ENCODE results near the gene IFT57. TPM values are rescaled to one million over a fixed set of nuclear protein-coding genes. Genes with fewer than 3 reads are reported as not detected.

Gene IFT57
- total RNA-seq, 1 donor = 47.6 TPM

DNA sequence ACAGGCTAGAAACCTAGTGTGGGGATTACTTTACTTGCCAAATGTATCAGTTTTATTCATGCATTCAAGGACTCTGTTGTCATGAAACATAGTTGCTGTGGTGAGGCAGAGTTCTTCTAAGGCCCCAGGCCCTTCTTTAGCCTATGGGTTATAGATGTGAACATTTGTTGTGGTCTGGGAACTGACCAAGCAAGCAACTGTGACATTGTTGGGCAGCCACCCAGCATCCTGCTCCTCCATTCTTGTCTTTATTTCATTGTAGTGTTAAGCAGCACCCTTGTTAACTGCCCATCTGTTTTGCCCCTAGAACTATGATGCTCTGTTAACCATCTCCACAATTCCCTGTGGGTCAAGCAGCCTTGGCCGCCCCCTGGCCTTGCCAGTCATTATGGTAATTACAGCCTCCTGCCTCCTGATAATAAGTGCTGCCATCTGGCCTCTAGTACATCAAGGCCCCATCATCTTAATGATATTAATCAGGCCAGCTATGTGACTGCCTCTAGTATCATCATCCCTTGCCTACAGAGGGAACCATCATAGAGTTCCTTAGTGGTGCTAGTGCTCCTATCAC is 12.2 kb upstream of the IFT57 start:
- DNase-seq (ENCODE audit: low read depth) = no peak
- H3K4me3 ChIP-seq (ENCODE audit: low read depth, low read length) = no peak overlapping the region
- TF ChIP-seq, protein P1, sequence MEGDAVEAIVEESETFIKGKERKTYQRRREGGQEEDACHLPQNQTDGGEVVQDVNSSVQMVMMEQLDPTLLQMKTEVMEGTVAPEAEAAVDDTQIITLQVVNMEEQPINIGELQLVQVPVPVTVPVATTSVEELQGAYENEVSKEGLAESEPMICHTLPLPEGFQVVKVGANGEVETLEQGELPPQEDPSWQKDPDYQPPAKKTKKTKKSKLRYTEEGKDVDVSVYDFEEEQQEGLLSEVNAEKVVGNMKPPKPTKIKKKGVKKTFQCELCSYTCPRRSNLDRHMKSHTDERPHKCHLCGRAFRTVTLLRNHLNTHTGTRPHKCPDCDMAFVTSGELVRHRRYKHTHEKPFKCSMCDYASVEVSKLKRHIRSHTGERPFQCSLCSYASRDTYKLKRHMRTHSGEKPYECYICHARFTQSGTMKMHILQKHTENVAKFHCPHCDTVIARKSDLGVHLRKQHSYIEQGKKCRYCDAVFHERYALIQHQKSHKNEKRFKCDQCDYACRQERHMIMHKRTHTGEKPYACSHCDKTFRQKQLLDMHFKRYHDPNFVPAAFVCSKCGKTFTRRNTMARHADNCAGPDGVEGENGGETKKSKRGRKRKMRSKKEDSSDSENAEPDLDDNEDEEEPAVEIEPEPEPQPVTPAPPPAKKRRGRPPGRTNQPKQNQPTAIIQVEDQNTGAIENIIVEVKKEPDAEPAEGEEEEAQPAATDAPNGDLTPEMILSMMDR (IDR thresholded peaks at IDR 0.05; ENCODE audit: insufficient read depth, low read length) = no peak

DNA sequence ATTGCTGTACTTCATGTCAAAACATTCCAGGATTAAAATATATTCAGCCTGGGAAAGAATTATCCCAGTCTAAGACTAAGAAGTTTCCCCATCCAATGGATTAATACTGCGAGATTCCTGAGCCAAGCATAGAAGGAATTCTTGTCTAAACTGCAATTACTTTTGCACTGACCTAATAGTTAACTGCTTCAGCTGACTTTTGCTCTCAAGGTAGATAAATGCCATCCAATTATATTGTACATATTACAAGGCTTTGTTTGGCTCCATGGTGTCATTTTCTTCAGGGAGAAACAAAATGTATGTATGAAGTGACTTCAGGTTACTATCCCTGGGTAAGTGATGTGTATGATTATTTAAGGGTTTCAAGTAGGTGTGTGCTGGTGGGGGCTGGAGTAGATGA is 6.1 kb upstream of the IFT57 start:
- TF ChIP-seq, protein P1 (IDR thresholded peaks at IDR 0.05; ENCODE audit: insufficient read depth, low read length) = no peak
- no peak for DNase-seq (ENCODE audit: low read depth)
- H3K4me3 ChIP-seq (ENCODE audit: low read depth, low read length) = no peak overlapping the region

DNA sequence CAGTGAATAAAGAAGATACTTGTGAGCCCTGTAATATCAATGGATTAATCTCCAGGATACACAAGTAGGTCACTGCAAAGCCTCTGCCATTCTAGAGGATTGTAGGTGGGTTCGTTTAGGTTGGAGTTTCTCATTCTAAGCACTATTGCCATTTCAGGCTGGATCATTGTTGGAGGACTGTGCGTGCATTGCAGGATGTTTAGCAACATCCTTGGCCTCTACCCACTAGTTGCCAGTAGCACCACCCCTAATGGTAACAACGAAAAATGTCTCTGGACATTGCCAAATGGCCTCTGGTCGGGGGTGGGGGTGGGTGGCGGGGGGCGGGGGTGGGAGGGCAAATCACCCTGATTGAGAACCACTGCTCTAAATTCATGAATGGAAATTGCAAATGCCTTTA is 4.9 kb upstream of the IFT57 start:
- TF ChIP-seq, protein P1 (IDR thresholded peaks at IDR 0.05; ENCODE audit: insufficient read depth, low read length) = no peak
- H3K4me3 ChIP-seq (ENCODE audit: low read depth, low read length) = no peak overlapping the region
- no peak for DNase-seq (ENCODE audit: low read depth)

DNA sequence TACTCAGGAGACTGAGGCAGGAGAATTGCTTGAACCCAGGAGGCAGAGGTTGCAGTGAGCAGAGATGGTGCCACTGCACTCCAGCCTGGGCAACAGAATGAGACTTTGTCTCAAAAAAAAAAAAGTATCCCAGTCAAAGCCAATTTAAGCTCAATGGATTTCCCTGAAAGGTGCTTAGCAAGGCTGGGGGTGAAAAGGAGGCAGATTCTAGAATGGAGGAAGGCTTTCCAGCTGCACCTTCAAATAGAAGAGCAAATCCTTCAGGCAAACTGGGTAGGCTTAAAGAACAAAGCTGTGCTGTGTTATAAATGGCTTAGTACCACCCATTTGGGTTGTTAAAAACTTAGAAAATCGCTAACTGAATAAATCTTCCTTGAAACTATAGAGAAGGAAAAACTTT is 3.0 kb upstream of the IFT57 start:
- no peak overlapping the region for H3K4me3 ChIP-seq (ENCODE audit: low read depth, low read length)
- TF ChIP-seq, protein P1 (IDR thresholded peaks at IDR 0.05; ENCODE audit: insufficient read depth, low read length) = no peak
- no peak for DNase-seq (ENCODE audit: low read depth)

DNA sequence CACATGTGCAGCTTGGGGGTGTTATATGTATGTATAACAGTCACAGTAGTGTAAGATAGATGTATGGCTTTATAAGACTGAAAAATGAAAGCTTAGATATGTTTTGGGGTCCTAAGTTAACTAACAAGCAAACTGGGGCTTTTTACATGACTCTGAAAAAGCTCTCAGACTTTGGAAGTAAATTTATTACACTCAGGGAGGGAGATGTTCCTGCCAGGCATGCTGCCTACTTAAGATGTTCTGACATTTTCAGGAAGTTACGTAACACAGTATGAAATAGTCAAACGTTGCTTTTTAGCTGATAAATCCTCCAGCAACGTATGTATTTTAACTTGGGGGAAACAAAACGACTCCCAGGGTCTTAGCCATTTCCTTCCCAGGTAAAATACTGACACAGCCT is 1.7 kb upstream of the IFT57 start:
- H3K4me3 ChIP-seq (ENCODE audit: low read depth, low read length) = no peak overlapping the region
- TF ChIP-seq, protein P1 (IDR thresholded peaks at IDR 0.05; ENCODE audit: insufficient read depth, low read length) = no peak
- DNase-seq (ENCODE audit: low read depth) = peak; percentile 55

DNA sequence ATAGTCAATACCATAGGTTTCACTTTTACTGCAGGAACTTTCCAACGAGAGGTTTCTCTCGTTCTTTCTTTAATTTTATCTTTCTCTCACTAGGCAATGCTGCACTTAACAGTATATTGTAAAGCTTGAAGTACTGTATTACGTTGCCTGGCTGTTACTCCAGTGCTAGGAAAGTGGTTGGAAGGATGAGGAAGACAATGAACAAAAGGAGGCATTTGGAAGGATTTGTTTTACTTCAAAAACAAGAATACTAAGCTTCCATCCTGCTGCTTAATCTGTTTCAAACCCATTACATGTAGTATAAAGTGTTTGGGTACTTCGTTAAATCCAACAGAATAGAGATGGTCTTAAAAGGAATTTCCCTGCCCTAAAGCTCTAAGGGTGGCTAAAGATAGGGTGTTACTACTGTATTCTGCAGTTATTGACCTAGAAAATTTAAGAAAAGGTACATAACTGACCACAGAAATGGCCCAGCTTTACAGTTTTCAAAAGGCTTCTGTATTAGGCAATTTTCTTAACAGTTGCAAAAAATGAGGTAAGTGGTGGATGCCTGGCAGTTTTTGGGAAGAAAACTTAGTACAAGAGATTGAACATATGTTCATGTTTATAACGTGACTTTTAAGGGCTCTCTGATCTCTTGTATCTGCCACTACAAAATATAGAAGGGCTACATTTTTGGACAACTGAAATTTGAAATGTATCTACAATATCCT is 785 bp upstream of the IFT57 start:
- peak; percentile 25 for DNase-seq (ENCODE audit: low read depth)
- TF ChIP-seq, protein P1 (IDR thresholded peaks at IDR 0.05; ENCODE audit: insufficient read depth, low read length) = no peak
- H3K4me3 ChIP-seq (ENCODE audit: low read depth, low read length) = peak overlapping the region; percentile 89

Data from fibroblast of the aortic adventitia (primary cell).